Measurements from ENCODE around the gene GUK1.

The GUK1 gene

GRCh38 chr1:228150120-228150460, 10.0 kb downstream of the GUK1 start:
- DNase-seq (ENCODE audit: low read depth), result no peak

GRCh38 chr1:228150461-228151179, 10.5 kb downstream of the GUK1 start:
- DNase-seq (ENCODE audit: low read depth), result no peak

DNA sequence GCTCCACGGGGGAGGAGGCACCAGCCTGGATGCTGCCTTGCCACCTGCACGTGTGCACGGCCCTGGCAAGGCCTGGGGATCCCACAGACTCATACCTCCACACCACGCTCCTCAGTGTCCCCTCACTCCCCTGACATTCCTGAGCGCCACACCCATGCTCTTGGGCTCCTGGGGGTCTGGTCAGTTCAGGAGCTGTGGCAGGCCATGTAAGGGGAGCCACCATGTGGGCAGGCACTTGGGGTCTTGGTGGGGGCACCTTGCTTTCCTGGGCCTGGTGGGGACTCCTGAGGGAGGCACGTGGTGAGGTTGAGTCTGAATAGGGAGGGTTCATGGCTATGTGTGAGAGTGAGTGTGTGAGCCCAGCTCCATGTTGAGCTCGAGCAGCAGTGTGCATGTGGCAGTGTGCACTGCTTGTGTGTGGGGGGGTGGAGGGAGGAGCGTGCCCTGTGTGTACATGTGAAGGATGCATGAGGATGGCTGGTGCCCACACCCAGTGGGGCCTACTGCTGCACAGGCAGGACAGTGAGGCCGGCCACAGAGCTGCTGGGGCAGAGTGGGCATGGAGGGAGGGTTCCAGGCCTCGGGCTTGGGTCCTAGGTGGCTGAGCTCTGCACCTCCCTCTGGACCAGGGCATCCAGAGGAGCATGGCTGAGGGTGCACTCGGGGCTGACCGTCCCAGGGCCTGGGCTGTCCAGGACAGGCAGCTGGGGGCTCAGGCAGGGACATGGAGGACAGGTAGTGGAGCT, 11.3 kb downstream of the GUK1 start:
- no peak for DNase-seq (ENCODE audit: low read depth)

DNA sequence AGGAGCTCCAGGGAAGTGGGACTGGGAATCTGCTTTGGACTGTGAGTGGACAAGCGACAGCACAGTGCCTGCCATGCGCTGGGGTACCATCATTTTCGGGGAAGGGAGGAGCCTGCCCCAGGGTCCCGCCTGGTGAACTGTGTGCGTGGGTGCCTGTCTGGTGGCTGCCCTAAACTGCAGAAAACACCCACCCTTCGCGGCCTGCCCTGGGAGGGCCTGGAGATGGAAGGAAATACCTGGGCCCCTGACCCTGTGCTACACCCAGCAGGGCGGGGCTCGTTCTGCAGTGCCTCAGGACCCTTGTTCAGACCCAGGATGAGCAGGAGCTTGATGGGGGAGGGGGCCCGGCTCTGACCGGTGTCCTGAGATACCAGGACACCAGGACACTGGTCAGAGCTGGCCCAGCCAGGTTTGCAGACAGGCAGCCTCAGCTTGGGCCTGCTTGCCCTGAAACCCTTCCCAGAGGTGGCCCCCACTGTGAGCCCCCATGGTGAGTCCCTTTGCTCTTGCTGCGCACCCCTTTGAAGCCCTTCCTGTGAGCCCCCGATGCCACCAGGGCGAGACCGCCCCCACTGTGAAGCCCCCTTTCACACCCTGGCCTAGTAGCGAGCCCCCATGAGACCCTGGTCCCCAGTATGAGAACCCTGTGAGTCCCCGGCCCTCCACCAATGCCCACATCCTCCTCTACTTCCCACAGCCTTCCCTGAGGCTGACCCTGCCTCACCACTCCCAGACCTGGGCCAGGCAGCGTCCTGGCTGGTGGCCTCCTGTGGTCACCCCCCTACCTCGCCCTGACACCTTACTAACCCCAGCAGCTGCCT, 12.2 kb downstream of the GUK1 start:
- no peak for DNase-seq (ENCODE audit: low read depth)

DNA sequence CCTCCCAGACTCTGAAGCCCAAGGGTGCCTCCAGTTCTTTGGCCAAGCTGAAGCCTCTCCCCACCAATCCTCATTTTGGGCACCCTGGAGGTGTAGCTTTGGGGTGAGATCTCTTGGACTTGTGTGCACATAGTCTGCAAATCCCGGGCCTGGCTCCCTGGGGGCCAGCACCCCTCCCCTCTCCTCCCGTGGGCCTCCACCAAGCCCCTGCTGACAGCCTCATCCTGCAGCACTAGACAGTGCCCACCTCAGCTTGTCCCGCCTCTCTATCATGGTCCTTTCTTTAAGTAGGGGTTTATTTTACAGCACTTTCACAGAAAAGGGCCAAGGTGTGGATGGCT, 12.8 kb downstream of the GUK1 start:
- no peak for DNase-seq (ENCODE audit: low read depth)

- DNase-seq (ENCODE audit: low read depth), result no peak
Observed at GRCh38 chr1:228154021-228154669, 14.1 kb downstream of the GUK1 start.

GRCh38 chr1:228154670-228155571, 14.8 kb downstream of the GUK1 start:
- DNase-seq (ENCODE audit: low read depth), result no peak

- no peak for DNase-seq (ENCODE audit: low read depth)
Observed at GRCh38 chr1:228155596-228156514, 15.8 kb downstream of the GUK1 start.

DNA sequence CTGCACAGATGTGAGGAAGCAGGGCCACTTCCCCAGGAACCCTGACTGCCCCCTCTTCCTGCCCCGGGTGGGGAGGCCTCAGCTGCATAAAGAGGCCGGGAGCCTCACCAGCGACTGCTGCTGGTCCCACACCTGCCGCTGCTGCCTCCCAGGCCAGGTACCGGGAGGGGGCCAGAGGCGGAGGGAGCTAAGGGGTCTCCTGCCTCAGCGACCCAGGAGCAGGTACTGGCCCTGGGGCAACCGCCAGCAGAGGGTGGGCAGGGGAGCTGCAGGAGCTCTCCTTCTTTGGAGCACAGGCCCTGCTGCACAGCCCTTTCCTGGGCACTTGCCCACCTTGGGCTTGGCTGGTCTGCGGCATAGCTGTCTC, 16.4 kb downstream of the GUK1 start:
- DNase-seq (ENCODE audit: low read depth), result no peak

GRCh38 chr1:228156941-228157728, 17.1 kb downstream of the GUK1 start:
- no peak for DNase-seq (ENCODE audit: low read depth)

DNA sequence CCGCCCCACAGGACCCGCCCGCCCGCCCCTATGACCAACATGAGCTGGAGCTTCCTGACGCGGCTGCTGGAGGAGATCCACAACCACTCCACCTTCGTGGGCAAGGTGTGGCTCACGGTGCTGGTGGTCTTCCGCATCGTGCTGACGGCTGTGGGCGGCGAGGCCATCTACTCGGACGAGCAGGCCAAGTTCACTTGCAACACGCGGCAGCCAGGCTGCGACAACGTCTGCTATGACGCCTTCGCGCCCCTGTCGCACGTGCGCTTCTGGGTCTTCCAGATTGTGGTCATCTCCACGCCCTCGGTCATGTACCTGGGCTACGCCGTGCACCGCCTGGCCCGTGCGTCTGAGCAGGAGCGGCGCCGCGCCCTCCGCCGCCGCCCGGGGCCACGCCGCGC, 17.6 kb downstream of the GUK1 start:
- no peak for DNase-seq (ENCODE audit: low read depth)

GRCh38 chr1:228158151-228159007, 18.3 kb downstream of the GUK1 start:
- no peak for DNase-seq (ENCODE audit: low read depth)

GRCh38 chr1:228159008-228159665, 19.1 kb downstream of the GUK1 start:
- no peak for DNase-seq (ENCODE audit: low read depth)

GRCh38 chr1:228160201-228160761, 20.2 kb downstream of the GUK1 start:
- DNase-seq (ENCODE audit: low read depth), result no peak

- DNase-seq (ENCODE audit: low read depth), result no peak
Observed at GRCh38 chr1:228161362-228161761, 21.3 kb downstream of the GUK1 start.

DNA sequence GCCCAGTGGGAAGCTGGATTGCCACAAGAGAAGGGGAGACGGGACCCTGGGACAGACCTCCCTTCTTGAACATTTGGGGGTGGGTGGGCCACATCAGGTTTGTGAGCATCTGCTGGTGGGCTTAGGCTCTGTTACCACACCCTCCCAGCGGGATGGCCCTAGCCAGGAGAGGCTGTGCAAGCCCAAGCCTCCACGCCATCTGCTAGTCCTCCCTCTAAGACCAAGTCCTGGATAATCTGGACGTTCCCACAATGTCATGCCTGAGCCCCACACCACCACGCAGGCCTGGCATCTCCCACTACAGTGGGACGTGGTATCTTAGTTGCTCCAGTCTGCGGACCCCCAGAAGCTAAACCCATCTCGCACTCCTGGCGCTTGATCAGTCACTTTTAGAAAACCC, 21.8 kb downstream of the GUK1 start:
- no peak for DNase-seq (ENCODE audit: low read depth)

DNA sequence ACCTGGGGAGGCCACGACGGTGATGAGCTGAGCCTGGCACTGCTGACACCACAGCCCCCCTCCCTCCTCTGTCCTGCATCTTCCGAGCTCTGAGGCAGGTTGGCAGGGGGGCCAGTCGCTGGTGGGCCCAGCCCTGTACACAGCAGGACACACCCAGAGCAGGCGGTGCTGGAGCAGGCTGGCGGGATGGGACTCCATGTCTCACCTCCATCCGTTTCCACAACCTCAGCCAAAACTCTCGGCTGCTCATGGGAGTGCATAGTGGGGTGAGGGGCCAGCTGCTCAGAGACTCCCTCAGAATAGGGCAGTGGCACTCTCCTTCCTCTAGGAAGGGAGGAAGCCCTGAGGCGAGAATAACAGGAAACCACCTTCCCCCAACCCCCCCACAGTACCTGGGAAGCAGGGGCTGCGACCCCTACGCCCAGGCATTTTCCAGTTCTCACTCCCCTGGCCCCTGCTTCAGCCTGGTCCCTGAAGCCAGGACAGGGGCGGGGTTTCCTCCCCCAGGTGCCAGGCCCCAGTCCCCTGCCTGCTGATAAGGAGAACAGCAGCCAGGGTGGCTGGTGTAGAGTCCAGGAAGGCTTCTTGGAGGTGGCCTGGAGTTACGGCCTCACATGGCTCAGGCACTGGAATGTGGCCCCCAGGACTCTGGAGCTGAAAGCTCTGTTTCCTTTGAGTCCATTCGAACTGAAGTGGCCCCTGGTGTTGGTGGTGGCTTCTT, 22.4 kb downstream of the GUK1 start:
- no peak for DNase-seq (ENCODE audit: low read depth)

Data from CMK (cell line).